A172 (cell line): ENCODE measurements around the gene THSD7A. TPM values are rescaled to one million over a fixed set of nuclear protein-coding genes. Genes with fewer than 3 reads are reported as not detected.

ENCODE experiments used
- DNase-seq: peaks from one replicate; pipeline ENCODE4 v3.0.0-alpha.2; 2015; ENCODE audit warnings: low spot score
- total RNA-seq: library from RNA; depleted of rRNA; stranded (reverse); fragments of >200 nt; shearing (Covaris generic); gene quantifications from 2 replicates; pipeline ENCODE4 v1.2.3, GENCODE V29; 2014

The THSD7A gene
- total RNA-seq, 1 experiment from 2014 or later, result 0.21 TPM

- DNase-seq, result no peak
Measured at GRCh38 chr7:11751807-11752389, 80.1 kb downstream of the THSD7A start.

DNA sequence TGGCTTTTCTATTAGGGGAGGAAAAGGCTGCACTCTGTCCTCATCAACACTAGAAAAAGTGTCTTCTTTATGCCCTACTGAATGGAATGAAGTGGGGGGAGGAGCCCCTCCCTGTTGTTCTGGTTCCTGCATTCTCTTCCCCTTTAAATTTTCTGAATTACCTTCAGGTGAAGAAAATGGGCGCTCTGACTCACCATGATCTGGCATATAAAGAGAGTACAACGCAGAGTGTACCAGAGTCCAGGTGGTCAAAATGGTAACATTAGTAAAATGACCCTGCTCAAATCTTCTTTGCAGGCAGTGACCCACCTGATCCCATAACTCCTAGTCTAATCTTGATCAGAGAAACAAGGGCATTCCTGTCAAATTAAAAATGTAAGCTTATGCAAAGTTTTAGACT, 80.7 kb downstream of the THSD7A start:
- no peak for DNase-seq

DNA sequence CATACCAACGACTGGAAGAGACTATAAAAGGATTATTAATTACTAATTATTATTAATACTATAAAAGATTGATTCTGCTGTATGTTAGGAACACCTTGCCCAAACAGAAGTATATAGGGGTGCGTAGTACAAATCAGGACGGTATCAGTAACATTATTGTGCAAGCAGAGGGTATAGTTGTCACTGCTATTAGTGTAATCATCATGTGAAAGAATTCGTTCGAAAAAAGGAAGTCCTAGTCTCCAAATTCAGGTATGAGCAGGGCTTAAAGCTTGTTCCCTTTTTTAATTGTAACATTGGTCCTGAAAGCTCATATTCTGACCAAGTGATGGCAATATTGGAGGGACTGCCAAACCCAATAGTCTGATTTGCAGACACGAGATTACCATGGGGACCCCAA, 81.8 kb downstream of the THSD7A start:
- no peak for DNase-seq

- DNase-seq, result no peak
Measured at GRCh38 chr7:11749629-11750028, 82.4 kb downstream of the THSD7A start.

- no peak for DNase-seq
Measured at GRCh38 chr7:11748884-11749283, 83.1 kb downstream of the THSD7A start.

DNA sequence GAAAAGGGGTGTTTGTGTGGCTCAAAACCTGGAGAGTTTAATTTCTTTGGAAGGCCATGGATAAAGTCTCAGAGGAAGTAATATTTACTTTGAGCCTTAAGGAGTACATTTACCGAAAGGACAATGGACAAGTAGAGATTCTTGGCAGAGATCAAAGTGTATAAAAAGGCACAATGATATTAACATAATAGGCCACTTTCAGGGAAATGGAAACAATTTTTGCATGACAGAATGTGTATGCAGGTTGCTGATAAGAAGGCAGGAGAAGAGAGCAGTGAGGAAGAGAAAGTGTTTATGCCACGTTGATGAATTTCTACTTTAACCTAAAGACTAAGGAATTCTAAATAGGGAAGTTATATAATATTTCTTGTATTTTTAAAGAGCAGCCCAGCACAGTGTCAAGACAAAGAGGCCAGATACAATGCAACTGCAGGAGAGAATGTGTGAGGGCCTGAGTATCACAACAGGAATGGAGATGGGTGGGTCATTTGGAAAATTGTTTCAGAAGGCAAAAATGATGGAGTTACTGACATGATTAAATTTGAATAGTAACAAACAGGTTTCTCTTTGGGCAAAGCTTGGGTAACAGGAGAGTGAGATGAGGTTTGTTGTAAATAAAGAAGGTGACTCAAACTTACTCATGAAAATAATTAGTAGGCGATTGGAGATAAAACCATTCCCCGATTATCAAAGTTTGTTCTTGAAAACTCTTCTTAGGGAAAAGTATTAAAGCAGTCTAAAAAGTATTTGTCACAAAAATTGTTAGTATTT, 84.1 kb downstream of the THSD7A start:
- no peak for DNase-seq

DNA sequence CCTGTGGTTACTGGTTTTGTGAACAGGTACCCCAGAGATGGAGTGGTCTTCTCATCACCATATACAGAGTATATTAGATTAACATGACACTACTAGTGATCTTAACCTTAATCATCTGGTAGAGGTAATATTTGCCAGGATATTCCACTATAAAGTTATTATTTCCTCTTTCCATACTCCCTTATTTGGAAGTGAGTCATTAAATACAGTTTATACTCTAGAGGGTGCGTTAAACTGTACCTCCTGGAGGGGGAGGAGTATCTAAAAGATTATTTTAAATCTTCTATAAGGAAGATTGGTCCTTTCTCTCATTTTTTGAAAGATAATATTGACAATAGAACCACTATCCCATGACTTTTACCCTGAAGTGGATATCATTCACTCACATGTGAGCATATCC, 85.4 kb downstream of the THSD7A start:
- DNase-seq, result no peak

GRCh38 chr7:11743548-11743947, 88.5 kb downstream of the THSD7A start:
- no peak for DNase-seq

DNA sequence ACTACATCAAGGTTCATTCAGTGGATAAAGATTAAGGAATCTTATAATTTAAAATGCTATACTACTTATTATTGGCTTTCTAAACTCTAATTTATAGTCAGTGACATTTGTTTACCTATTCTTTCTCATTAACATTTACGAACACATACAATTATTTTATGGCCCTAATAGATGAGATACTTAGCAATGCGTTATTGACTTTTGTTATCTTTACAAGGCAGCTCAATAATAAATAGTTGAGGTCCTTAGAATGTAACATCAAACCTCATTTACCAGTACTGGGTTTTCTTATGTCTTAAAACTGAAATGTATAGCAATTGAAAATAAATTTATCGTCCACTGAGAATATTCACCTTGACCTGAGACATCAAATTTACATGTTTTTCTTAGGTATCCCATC, 89.0 kb downstream of the THSD7A start:
- DNase-seq, result no peak

GRCh38 chr7:11742496-11742895, 89.5 kb downstream of the THSD7A start:
- peak; percentile 98 for DNase-seq

DNA sequence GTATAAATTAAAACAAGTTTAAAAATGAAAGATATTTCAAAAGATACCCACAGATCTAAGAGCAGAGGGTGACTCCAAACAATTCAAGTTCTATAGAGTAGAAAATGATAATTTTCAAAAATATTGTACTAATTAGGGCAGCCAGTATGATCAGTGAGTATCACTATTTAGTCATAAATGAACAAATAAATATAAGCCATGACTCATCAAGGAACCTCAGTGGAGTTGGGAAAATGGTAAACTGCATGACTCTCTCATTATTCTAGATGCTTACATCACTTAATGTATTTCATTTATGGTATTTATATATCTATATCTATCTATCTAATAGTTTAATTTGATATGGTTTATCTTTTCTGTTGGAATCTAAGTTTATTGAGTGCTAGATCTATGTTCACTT, 94.3 kb downstream of the THSD7A start:
- no peak for DNase-seq

- DNase-seq, result no peak
Measured at GRCh38 chr7:11732207-11732606, 99.8 kb downstream of the THSD7A start.

- no peak for DNase-seq
Measured at GRCh38 chr7:11730725-11731124, 101.3 kb downstream of the THSD7A start.

- no peak for DNase-seq
Measured at GRCh38 chr7:11727864-11728263, 104.1 kb downstream of the THSD7A start.

DNA sequence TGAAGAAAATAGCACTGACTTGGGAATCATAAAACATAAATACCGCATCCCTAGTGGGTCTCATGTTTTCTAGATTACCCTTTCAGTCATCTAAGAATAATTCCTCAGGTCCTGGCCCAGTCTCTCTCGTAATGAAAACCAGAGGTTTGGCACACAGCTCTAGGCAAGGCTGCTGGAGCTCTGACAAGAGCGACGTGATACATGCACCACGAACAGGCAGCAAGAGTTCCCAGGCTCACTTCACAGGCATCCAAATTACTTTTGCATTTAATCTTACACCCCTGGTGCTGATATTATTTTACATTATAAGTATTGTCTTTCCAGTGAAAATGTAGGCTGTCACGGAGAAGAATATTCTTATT, 105.2 kb downstream of the THSD7A start:
- DNase-seq, result no peak

GRCh38 chr7:11726001-11726793, 105.8 kb downstream of the THSD7A start:
- DNase-seq, result no peak

GRCh38 chr7:11716185-11716584, 115.8 kb downstream of the THSD7A start:
- DNase-seq, result peak; percentile 92

GRCh38 chr7:11714676-11715075, 117.3 kb downstream of the THSD7A start:
- no peak for DNase-seq

GRCh38 chr7:11714205-11714604, 117.8 kb downstream of the THSD7A start:
- no peak for DNase-seq

DNA sequence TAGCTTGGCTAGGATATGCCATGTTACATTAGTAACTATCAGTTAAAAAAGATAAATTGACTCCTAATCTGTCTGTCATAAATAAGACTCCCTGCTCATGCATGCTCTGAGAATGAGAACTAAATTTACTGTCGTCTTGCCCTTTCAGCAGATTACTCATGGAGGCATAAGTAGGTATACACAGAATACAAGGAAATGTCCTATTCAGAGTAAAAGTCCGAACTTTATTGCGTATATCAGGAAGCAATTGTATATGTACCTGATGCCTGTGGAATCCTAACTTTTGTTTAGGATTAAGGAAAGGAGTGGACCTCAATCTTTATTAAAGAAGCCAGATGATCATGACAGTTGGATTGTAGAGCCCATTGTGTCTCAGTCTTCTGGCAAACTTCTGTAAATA, 118.6 kb downstream of the THSD7A start:
- no peak for DNase-seq

DNA sequence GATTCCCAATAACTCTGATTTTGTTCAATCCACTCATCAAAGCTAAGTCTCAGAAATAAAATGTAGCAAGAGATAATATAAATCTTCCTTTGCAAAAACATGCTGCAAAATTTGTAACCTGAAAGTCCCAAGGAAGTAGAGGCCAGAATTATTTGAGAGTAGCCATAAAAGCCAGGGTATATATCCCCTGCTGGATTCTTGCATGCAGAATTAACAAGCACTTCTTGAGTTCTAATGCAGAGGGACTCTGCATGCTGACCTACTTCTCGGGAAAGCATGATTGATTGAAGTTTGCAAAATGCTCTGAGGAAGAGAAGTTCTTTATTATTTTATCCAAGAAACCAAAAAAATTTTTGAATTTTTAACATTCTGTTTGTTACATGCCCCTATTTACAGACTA, 121.6 kb downstream of the THSD7A start:
- no peak for DNase-seq

DNA sequence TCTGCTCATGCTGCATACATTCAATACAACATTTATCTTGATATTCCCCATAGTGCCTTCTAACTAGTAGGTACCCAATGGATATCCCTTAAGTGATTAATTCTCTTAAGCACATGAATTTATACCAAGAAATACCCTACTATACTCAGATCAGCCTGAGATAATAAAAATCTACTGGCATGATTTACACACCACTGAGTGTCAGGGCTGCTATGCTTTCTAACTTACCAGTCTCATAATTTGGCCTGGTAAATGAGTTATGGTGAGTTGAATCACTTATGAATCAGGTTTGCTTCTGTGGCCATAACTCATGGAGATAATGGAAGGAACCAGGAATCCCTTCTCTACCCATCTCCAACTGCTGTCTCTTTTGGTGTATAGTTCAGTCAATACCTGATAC, 122.8 kb downstream of the THSD7A start:
- DNase-seq, result peak; percentile 55

DNA sequence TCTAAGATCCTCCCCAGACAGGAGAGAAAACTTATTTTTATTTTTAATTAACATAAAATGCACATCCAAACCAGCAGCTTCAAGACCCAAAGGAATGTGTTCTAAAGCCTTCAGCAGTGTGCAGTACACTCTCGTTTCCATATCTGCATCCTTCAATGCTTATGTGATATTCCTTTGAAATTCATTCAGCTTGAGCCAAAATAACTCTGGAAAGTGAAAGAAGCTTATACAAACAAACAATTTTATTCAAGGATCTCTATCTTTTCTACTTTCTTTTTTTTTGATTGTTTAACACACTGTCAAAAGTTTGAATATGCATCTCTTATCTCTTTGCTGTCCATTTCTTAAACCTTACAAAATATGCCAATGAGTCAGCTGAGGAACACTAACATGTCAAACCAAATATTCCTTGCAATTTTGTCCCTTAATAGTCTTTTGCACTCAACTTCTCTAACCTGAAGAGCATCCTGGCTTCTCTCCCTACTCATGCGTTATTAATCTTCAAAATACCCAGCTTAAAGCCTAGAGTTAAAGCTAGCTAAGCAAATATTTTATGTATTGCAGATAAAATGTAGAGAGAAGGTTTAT, 124.3 kb downstream of the THSD7A start:
- no peak for DNase-seq
